PFSK-1 (cell line): Measurements from ENCODE around the gene RARB.

Experiments used
- FOXP2 ChIP-seq: optimal IDR thresholded peaks from 2 replicates; pipeline ENCODE3; 2011; ENCODE audit warnings: borderline replicate concordance, control low read depth, inconsistent platforms; ENCODE audit not compliant: insufficient read depth; ENCODE audit errors: extremely low read length, extremely low read depth
- POLR2AphosphoS5 ChIP-seq: IDR thresholded peaks from 2 replicates; pipeline ENCODE4 v1.6.1; 2012; ENCODE audit warnings: low read depth, mild to moderate bottlenecking, control low read depth, low read length, moderate library complexity
- SIN3A ChIP-seq: IDR thresholded peaks from 2 replicates; pipeline ENCODE4 v1.6.1; 2012; ENCODE audit warnings: mild to moderate bottlenecking, low read length, moderate library complexity, borderline replicate concordance; ENCODE audit not compliant: insufficient read depth
- TAF1 ChIP-seq: IDR thresholded peaks from 2 replicates; pipeline ENCODE4 v1.6.1; 2012; ENCODE audit warnings: low read length, control low read depth, borderline replicate concordance; ENCODE audit not compliant: insufficient read depth
- TF ChIP-seq, protein P1 (sequence below), 2 experiments: IDR thresholded peaks; 2 replicates each; pipeline versions ENCODE4 v1.6.1 to v1.8.0; 2011 to 2012; ENCODE audit warnings: low read depth in 2 of 2, low read length in 2 of 2, control low read depth in 1 of 2, inconsistent platforms in 1 of 2, mild to moderate bottlenecking in 1 of 2, moderate library complexity in 1 of 2; ENCODE audit not compliant: insufficient read depth in 1 of 2

Gene RARB

GRCh38 chr3:25571285-25571684, 143.2 kb downstream of the RARB start:
- TF ChIP-seq, protein P1, sequence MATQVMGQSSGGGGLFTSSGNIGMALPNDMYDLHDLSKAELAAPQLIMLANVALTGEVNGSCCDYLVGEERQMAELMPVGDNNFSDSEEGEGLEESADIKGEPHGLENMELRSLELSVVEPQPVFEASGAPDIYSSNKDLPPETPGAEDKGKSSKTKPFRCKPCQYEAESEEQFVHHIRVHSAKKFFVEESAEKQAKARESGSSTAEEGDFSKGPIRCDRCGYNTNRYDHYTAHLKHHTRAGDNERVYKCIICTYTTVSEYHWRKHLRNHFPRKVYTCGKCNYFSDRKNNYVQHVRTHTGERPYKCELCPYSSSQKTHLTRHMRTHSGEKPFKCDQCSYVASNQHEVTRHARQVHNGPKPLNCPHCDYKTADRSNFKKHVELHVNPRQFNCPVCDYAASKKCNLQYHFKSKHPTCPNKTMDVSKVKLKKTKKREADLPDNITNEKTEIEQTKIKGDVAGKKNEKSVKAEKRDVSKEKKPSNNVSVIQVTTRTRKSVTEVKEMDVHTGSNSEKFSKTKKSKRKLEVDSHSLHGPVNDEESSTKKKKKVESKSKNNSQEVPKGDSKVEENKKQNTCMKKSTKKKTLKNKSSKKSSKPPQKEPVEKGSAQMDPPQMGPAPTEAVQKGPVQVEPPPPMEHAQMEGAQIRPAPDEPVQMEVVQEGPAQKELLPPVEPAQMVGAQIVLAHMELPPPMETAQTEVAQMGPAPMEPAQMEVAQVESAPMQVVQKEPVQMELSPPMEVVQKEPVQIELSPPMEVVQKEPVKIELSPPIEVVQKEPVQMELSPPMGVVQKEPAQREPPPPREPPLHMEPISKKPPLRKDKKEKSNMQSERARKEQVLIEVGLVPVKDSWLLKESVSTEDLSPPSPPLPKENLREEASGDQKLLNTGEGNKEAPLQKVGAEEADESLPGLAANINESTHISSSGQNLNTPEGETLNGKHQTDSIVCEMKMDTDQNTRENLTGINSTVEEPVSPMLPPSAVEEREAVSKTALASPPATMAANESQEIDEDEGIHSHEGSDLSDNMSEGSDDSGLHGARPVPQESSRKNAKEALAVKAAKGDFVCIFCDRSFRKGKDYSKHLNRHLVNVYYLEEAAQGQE (IDR thresholded peaks at IDR 0.05; ENCODE audit: insufficient read depth in 1 of 2, low read depth in 2 of 2, low read length in 2 of 2), result no peak
- TF ChIP-seq POLR2AphosphoS5, result no peak
- TF ChIP-seq SIN3A, result no peak
- TF ChIP-seq TAF1, result no peak
- no peak for TF ChIP-seq FOXP2

DNA sequence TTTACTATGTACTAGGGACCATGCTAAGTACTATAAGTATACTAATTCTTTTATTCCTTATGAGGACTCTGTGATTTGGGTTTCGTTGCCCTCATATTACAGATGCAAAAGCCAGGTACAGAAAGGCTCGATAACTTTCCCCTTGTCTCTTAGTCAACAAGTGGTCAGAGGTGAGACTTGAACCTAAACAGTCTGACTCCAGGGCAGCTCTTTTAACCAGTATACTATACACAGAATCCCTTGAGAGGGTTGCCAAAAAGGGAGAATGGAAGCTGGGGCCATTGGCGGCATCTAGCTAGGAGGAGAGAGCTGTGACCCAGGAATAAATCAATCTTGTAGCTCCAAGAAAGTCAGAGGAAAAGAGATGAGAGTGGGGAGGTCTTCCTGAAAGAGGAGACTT, 144.3 kb downstream of the RARB start:
- no peak for TF ChIP-seq FOXP2
- TF ChIP-seq TAF1, result no peak
- TF ChIP-seq SIN3A, result no peak
- TF ChIP-seq, protein P1 (IDR thresholded peaks at IDR 0.05; ENCODE audit: insufficient read depth in 1 of 2, low read depth in 2 of 2, low read length in 2 of 2), result no peak
- no peak for TF ChIP-seq POLR2AphosphoS5

DNA sequence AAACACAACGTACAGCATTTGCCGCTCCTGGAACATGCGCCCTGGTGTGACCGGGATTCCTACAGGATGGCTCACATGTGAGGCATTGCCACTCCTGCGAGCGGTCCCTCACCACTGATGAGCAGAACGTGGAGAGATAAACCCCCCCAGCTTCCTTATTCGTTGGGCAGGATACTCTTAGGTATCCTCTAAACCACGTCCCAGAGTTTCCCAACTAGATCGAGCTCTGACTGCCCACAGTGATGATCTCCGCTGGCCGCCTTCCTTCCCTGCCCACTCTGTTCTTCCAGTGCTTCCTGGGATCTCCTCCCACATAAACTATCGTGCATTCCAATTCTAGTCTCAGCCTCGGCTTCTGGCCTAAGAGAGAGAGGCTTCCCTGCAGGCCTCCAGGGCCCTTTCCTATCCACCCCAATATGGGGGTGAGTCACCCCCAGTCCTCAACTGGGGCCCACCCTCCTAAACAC, 144.9 kb downstream of the RARB start:
- TF ChIP-seq FOXP2 (no peak), SIN3A (no peak), POLR2AphosphoS5 (no peak), TAF1 (no peak)
- TF ChIP-seq, protein P1 (IDR thresholded peaks at IDR 0.05; ENCODE audit: insufficient read depth in 1 of 2, low read depth in 2 of 2, low read length in 2 of 2), result no peak

- TF ChIP-seq POLR2AphosphoS5, result no peak
- no peak for TF ChIP-seq FOXP2
- no peak for TF ChIP-seq SIN3A
- no peak for TF ChIP-seq TAF1
- TF ChIP-seq, protein P1 (IDR thresholded peaks at IDR 0.05; ENCODE audit: insufficient read depth in 1 of 2, low read depth in 2 of 2, low read length in 2 of 2), result no peak
These were observed 145.5 kb downstream of the RARB start for GRCh38 chr3:25573386-25574171.
